Pons (tissue), 1 donor: ENCODE data around the gene CNOT4.

Experiments used
- DNase-seq: peaks from one replicate; pipeline ENCODE4 v3.0.0-alpha.2; 2016; ENCODE audit warnings: low spot score

The CNOT4 gene

DNA sequence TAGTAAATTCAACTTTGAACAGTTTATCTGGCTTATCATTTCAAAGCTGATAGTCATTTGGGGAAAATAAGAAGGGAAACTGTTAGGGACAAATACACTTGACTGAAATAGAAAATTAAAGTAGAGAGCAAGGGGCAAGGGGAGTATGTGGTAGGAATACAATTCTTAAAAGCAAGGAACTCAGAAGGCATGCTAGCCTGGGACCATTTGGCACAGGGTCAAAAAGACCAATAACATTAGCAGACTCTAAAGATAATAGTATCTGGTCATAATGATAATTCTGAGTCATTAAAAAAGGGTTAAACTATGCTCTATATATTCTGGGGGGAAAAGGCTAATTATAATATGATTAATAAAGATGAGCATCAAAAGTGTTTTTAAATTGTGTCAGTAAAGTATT, 112.2 kb downstream of the CNOT4 start:
- no peak for DNase-seq

- DNase-seq: no peak
These were observed 117.2 kb downstream of the CNOT4 start for GRCh38 chr7:135392701-135393100.

DNA sequence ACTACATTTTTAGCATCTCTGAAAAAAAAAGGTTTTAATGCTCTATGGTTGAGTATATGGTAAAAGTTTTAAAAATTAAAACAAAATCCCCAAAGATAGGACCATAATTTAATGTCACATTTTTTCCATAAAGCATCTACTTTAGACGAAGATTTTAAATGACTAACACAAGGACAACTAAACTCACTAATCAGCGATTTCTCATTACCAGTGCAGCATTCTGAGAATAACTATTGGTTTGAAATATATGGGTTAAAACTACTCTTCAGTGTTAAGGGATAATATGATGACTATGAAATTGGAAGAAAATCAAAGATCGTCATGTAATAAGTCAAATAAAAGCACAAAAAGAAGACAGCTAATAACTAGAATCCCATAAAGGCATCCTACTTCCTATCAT, 118.4 kb downstream of the CNOT4 start:
- DNase-seq: no peak

- DNase-seq: no peak
These were observed 119.1 kb downstream of the CNOT4 start for GRCh38 chr7:135390829-135391228.

GRCh38 chr7:135389971-135390370, 119.9 kb downstream of the CNOT4 start:
- DNase-seq: no peak

DNA sequence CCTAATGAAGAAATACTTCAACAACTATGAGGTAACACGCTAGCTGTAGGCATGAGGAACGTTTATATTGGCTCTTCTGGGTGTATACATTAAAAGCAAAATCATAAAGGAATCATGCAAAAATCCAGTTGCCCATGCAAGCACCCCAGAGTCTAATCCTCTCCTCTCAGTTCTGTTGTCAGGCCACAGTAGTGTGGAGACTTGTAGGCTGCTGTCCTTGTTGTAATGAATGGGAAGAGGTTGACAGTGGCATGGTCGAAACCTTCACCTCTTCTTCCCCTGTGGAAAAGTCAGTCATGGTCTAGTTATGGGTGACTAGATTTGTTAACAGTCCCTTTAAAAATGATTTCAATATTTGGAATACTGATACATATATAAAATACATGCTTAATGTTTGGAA, 121.3 kb downstream of the CNOT4 start:
- DNase-seq: no peak

GRCh38 chr7:135386776-135387175, 123.1 kb downstream of the CNOT4 start:
- DNase-seq: no peak

DNA sequence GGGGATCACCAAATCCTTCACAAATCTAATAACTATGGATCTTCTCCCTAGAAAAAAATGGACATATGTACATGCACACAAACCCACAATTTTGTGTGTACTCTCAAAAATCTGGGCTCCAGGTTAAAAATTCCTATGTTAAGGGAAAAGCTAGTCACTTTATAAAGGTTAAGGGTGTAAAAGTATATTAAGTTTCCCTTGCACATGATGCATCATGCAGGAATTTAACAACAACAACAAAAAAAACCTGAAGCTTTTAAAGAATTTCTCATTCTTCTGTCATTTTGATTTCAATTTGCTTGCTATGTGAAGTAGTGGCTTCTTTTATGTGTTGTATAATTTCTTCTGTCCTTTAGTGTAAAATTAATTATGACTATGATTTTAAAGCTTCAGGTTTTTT, 123.7 kb downstream of the CNOT4 start:
- no peak for DNase-seq

DNA sequence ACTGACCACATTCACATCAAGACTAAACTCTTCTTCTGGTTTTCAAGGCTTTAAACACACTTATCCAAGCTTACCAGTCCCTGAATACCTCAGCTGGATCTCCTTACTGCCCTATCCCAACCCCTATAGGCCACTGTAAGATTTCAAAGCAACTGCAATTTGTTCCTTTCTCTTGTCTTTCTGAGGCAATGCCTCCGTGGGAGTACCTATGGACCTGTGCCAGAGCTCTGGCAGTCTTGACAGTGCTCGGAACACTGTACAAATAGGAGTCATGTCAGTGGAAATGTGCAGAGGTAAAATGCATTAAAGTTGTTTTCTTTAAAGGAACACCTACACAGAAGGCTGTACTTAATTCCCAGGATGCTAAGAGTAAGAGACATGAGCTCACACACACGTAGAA, 124.7 kb downstream of the CNOT4 start:
- no peak for DNase-seq

GRCh38 chr7:135383525-135384175, 126.3 kb downstream of the CNOT4 start:
- DNase-seq: no peak

- DNase-seq: no peak
These were observed 127.7 kb downstream of the CNOT4 start for GRCh38 chr7:135382173-135382572.

- no peak for DNase-seq
These were observed 128.5 kb downstream of the CNOT4 start for GRCh38 chr7:135381369-135381768.

- DNase-seq: no peak
These were observed 129.6 kb downstream of the CNOT4 start for GRCh38 chr7:135380351-135380750.

DNA sequence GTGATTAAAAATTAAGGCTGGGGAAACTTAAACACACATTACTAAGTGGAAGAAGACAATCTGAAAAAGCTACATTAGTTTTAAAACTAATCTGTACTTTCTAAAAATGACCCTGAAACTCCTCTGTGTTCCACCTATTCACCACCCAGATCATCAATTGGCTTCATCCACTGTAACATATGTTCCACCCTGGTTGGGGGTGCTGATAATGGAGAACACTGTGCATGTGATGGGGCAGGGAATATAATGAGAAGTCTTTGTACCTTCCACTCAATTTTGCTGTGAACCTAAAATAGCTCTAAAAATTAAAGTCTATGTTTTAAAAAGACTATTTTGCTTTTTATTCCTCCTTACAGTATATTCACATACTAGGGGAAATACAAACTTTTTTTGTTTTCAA, 132.7 kb downstream of the CNOT4 start:
- no peak for DNase-seq

DNA sequence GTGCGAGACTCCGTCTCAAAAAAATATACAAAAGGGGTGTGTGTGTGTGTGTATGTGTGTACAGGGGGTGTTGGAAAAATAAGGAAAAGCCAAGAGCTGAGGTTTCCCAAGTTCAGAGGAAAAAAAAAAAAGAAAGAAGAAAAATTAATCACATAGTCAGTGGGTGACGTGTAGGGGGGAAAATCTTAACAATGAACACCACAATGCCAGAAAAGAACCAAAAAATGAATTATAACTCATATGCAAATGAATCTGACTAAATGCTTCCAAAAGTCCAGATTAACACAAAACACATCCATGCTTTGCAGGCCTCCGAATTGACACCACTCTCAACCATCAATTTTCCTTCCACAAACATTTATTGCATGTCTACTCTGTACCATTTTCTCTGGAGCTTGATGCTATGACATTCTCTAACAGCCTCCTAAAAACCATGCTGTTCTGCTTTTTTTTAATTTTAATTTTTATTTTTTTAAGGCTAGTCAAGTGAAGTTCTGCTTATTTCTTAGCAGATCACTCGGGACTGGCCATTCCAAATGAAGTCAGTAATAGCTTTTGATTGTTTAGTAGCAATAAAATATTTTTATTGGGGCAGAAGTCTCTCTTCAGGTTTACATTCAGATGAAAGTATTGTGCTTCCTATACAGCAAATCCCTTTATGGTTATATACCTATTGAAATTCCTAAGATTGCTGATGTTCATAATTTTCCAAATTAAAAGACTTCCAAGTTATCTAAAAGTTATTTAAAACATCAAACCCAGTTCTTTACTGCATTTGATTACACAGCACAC, 133.8 kb downstream of the CNOT4 start:
- DNase-seq: no peak

GRCh38 chr7:135374736-135375135, 135.2 kb downstream of the CNOT4 start:
- no peak for DNase-seq

DNA sequence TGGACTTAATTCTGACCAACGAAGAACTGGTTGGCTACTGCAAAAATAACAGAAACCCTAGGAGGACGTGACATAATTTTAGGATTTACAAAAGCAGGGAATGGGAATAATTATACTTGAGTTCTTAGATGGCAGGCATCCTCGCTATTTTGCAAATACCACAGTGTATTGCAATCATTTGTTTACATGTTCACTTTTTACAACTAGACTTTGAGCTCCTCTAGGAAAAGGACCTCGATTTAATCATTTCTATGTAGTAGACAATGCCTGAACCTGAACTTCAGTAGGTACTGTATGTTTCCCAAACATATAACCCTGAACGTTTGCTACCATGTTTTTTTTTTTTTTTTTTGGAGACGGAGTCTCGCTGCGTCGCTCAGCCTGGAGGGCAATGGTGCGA, 137.7 kb downstream of the CNOT4 start:
- DNase-seq: no peak

GRCh38 chr7:135370656-135371055, 139.2 kb downstream of the CNOT4 start:
- no peak for DNase-seq

- DNase-seq: no peak
These were observed 140.5 kb downstream of the CNOT4 start for GRCh38 chr7:135369405-135369804.

DNA sequence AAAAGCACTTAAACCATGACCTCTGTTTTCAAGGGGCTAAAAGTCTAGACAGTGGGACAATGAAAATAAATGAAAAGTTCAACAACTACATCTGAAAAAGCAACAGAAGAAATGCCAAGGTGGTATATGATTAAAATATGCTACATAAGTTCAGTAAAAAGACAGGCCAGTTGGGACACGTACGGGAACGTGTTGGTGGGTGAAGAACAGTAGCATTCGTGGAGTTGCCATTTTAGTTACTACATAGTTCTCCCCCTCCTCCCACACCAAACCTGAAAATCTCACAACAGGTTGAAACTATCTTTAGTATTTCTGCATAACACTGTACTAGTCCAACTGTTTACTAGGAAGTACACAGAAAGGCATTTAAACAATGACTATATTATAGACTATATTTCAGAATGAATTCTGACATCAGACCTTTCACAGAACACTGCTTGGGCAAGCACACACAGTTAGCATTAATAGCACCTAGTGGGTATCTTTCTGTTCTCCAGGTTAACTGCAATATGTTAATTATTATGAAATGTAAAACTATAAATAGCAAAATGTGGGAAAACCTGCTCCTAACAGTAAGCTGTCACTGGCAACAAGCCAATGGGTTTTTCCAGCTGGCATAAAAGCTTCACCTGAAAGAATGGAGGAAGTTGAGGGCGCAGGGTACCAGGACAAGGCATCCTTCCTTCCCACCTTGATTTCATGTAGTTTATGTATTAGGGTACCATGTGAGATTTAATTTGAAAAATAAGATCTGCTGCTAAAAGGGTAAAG, 141.3 kb downstream of the CNOT4 start:
- DNase-seq: no peak

- DNase-seq: no peak
These were observed 142.9 kb downstream of the CNOT4 start for GRCh38 chr7:135366843-135367508.

- DNase-seq: no peak
These were observed 144.2 kb downstream of the CNOT4 start for GRCh38 chr7:135365721-135366120.
